MG63 (cell line): ENCODE data around the gene GSTM4. TPM values are rescaled to one million over a fixed set of nuclear protein-coding genes. Genes with fewer than 3 reads are reported as not detected.
A peak's percentile ranks its signal among the peaks of the same experiment; 100 is the strongest.

ENCODE experiments used
- DNase-seq: peaks from one replicate; pipeline ENCODE4 v3.0.0-alpha.2; 2020
- H3K27me3 ChIP-seq: fragments of 250-450 bp; sonication (Bioruptor Pico); 2 replicates; pipeline ENCODE4 v1.5.1; 2020; ENCODE audit warnings: mild to moderate bottlenecking, moderate library complexity
- H3K36me3 ChIP-seq: fragments of 250-450 bp; sonication (Bioruptor Pico); 2 replicates; pipeline ENCODE4 v1.5.1; 2020; ENCODE audit warnings: mild to moderate bottlenecking, moderate library complexity
- H3K4me3 ChIP-seq: fragments of 250-450 bp; sonication (Bioruptor Pico); 2 replicates; pipeline ENCODE4 v1.5.1; 2020; ENCODE audit warnings: mild to moderate bottlenecking, moderate library complexity
- H3K9me3 ChIP-seq: fragments of 250-450 bp; sonication (Bioruptor Pico); 2 replicates; pipeline ENCODE4 v1.5.1; 2020; ENCODE audit warnings: mild to moderate bottlenecking, moderate library complexity
- total RNA-seq: library from RNA; depleted of rRNA; stranded (reverse); fragments of >200 nt; shearing (Covaris generic); gene quantifications from 2 replicates; pipeline ENCODE4 v1.2.3, GENCODE V29; 2014; ENCODE audit warnings: low replicate concordance; rRNA removed

Gene GSTM4
- total RNA-seq: 27.9 and 33.5 TPM in 2 replicates

DNA sequence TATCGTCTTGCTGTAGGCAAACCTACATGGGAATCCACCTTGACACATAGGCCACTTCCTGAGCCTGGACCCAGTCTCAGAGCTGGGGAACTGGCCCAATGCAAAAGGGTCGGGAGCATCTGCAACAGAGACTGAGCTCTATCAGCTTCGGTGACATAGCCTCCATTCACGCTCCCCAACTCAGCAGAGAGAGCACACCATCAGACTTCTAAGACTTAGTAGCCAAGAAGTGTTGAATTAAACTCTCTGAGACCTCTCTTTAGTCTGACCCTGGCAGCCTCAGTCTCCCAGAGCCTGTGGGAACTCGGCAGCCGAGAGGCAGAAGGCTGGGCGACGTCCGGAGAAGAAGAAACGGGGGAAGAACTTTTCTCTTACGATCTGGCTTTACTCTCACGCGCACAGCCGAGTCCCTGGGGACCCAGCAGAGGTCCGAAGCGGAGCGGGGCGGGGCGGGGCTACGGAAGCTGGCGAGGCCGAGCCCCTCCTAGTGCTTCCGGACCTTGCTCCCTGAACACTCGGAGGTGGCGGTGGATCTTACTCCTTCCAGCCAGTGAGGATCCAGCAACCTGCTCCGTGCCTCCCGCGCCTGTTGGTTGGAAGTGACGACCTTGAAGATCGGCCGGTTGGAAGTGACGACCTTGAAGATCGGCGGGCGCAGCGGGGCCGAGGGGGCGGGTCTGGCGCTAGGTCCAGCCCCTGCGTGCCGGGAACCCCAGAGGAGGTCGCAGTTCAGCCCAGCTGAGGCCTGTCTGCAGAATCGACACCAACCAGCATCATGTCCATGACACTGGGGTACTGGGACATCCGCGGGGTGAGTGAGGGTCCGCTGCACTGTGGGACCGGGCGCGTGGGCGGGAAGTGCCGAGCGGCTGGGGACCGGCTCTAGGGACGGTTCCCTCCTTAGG is at the start of gene GSTM4:
Gene GSTM4, plus strand, starts transcription at position 485 of the 905 bp plus-strand sequence. Its CDS starts 291 bp downstream, at position 776.
- Histone ChIP-seq H3K4me3 (peak within 1 kb of the TSS; percentile 69), H3K9me3 (no peaks in the 10 kb centered on the region), H3K36me3 (peaks cover 2% of the 10 kb centered on the region; the same call in 1 of the 2 replicates), H3K27me3 (no peaks in the 10 kb centered on the region)
- DNase-seq: peak; percentile 96

DNA sequence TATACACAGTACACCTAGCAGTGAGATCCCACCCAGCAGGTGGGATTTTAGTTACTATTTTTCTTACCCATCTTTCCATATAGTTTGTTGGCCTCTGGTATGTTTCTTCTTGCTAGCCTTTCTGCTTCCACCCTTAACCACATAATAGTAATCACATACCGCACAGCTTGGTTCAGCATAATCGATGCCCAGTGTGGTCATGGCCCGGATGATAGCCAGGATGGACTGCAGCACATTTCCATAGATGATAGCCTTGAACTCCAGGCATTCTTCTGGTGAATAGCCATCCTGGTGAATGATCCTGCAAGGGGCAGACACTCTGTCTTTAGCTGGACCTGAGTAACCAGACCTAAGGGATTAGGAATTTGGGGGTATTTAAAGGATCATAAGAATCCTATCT is 46.0 kb upstream of the GSTM4 start:
- Histone ChIP-seq H3K4me3 (no peak overlapping the region), H3K27me3 (no peaks in the 10 kb centered on the region), H3K9me3 (no peaks in the 10 kb centered on the region), H3K36me3 (peaks cover 14% of the 10 kb centered on the region)
- no peak for DNase-seq

DNA sequence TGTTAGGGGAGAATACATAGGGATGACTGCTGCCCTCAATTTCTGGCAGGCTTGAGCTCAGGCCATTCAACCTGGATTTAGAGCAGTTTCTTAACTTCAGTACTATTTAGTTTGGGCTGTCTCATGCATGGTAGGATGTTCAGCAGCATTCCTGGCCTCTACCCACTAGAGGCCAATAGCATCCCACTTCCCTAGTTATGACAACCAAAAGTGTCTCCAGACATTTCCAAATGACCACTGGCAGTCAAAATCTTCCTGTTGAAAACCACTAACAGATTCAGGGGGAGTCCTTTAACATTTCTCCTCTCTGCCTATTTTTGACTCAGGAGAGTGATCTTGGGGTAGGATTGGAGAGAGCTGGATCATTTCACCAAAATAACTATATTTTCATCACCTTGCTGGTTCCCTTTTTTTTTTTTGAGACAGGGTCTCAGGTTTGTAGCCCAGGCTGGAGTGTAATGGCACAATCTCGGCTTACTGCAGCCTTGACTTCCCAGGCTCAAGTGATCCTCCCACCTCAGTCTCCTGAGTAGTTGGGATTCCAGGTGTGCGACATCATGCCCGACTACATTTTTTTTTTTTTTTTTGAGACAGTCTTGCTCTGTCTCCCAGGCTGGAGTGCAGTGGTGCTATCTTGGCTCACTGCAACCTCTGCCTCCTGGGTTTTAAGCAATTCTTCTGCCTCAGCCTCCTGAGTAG is 45.1 kb upstream of the GSTM4 start:
- Histone ChIP-seq H3K4me3 (no peak overlapping the region), H3K27me3 (no peaks in the 10 kb centered on the region), H3K9me3 (no peaks in the 10 kb centered on the region), H3K36me3 (peaks cover 5% of the 10 kb centered on the region)
- no peak for DNase-seq

DNA sequence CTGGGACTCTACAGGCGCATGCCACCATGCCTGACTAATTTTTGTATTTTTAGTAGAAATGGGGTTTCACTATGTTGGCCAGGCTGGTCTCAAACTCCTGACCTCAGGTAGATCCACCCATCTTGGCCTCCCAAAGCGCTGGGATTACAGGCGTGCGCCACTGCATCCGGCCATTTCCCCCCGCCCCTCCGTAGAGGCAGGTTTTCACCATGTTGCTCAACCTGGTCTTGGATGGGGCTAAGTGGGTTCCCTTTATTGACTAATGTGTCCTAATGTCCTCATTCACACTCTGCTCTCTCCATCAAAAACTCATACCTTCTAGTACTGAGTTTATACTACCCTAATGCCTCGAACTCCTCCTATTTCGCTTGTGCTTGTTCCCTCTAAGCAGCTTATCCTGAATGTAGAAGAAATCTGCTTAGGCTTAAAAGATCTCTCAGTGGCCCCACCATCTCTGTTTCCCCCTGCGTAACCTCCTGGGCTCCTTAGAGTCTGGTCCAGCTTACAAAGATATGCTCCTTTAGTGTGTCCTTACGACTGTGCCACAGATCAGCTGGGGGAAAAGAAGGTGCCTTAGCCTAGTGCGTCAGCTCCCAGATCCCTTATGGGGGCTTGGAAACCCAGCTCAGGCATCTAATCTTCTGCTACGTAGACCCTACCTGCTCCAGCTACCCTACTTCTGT is 44.5 kb upstream of the GSTM4 start:
- H3K36me3 ChIP-seq: peaks cover 3% of the 10 kb centered on the region
- no peaks in the 10 kb centered on the region for H3K27me3 ChIP-seq
- no peak for DNase-seq
- no peaks in the 10 kb centered on the region for H3K9me3 ChIP-seq
- no peak overlapping the region for H3K4me3 ChIP-seq

DNA sequence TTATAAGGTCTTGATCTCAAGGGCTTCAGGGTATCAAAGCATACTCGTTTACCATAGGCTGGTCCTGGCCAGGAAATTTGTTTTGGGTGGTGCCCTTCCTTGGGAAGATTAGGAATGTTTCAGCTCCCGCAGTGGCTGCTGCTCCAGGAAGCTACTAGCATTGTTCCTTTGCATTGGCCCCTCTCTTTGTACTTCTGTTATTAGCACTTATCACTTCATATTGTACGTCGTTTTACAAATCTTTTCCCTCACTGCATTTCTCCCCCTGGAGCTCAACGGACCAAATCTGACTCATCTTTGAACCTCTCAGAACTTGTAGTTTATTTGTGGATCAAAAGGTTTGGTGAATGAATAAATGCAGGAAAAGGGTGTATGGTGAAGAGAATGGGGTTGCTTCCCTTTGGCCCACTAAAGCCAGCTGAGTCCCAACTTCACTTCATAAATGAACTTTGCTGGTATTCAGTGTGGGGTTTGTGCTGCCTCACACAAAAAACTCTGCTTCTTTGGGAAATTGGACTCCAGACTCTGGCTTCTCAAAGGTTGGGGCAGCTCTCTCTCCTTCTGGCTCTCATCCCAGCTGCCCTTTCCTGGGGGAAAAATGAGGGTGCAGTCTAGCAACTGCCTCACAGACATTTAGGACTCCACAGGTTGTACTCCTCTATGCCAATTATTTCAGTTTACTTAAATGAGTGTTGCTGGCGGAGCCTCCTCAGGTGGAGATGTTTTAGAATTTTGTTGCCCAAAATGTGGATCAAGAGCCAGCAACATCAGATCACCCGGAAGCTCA is 42.3 kb upstream of the GSTM4 start:
- no peak overlapping the region for H3K4me3 ChIP-seq
- H3K27me3 ChIP-seq: no peaks in the 10 kb centered on the region
- DNase-seq: no peak
- H3K36me3 ChIP-seq: no peaks in the 10 kb centered on the region
- H3K9me3 ChIP-seq: no peaks in the 10 kb centered on the region

DNA sequence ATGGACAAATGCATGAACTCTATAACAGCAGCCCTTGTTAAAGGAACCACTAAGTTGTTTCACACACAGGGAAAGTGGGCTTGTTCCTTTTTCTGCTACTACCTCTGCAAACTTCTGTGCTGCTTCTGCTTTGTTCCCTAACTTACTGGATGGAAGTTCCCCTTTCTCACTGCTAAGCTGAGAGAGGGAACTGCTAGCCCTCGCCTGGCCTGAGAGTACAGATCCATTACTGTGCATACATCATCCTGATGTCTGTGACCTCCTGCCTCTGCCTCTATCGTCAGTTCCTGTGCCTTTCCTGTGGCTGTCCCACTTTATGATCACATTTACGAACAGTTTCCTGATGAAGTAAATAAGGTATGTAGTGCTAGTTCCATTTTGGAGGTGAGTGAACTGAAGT is 40.0 kb upstream of the GSTM4 start:
- Histone ChIP-seq H3K9me3 (no peaks in the 10 kb centered on the region), H3K4me3 (no peak overlapping the region), H3K36me3 (peaks cover 6% of the 10 kb centered on the region), H3K27me3 (no peaks in the 10 kb centered on the region)
- no peak for DNase-seq

DNA sequence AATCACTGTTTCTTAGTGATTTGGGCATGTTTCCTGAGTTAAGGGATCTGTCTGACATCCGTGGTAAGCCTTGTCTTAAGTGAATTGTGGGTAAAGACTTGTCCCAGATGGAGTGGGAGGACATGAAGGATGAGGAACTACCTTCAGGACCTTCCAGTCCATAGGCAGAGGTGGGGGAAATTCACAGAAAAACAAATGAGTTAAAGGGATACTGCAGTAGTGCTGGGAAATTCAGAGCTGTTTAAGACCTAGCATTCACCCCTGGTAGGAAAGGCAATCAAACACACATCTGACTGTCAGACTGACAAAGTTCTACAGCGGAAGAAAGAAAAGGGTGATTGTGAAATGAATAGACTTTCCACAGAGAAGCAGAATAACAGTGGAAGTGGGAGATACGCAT is 39.5 kb upstream of the GSTM4 start:
- peaks cover 9% of the 10 kb centered on the region for H3K36me3 ChIP-seq
- DNase-seq: no peak
- no peaks in the 10 kb centered on the region for H3K9me3 ChIP-seq
- H3K27me3 ChIP-seq: no peaks in the 10 kb centered on the region
- H3K4me3 ChIP-seq: no peak overlapping the region

DNA sequence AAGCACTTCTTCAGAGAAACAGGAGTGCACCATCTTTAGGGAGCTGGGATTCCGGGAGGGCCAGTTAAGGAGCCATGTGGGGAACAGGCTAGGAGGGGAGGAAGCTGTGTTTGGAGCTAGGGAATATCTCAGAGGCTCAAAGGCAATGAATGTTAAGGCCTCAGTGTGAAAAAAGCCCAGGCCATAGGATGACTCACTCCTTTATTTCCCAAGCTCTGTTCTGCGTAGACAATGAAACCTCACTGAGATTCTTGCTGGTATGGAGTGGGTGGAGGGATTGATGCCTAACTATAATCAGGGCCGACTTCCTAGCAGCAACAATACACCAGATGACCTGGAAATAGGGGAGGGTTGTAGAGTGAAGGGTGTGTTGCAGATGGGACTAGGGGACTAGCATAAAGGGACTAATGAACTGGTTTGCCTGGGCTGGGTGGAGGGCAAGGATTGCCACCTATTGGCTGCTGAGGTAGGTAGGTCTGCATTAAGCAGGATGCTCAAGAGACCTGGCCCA is 38.6 kb upstream of the GSTM4 start:
- Histone ChIP-seq H3K4me3 (no peak overlapping the region), H3K27me3 (no peaks in the 10 kb centered on the region), H3K36me3 (peaks cover 13% of the 10 kb centered on the region), H3K9me3 (no peaks in the 10 kb centered on the region)
- DNase-seq: peak; percentile 71

DNA sequence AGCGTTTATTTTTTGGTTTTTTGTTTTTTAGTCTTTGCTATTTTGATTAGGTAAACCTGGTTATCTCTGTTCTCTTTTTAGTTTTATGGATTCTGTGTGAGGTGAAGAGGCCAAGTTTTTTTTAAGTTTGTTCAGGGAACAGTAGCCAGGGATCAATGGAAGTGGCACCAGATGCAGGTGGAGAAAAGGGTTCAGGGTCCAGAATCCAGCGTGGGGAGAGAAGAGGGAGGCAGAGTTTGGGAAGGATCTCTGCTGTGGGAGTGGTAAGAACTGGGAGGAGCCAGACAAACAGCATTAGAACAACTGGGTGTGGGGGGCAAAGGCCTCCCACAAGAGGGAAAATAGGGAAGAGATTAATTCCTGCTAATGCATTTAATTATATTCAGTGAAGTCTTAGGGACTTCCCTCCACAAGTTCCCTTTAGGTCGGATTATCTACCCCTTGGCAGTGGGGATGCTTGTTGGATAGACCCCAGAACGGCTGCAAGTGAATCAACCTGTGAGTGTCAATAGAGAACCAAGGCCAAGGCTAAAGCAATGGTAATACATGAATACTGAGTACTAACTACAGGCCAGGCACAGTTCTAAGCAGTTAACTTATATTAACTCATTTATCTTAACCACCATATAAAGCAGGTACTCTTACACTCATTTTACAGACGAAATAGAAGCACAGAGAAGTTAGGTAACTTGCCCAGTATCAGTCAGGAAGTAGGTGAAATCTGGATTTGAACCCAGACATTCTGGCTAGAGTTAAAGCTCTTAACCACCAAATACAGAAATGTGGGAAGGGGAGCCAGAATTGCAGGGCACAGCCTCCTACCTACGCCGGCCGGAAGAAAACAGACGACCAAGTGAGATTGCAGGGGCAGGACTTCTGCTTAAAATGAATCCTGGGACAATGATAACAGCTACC is 37.0 kb upstream of the GSTM4 start:
- H3K36me3 ChIP-seq: peaks cover 20% of the 10 kb centered on the region
- peak overlapping the region; percentile 90 for H3K4me3 ChIP-seq
- no peak for DNase-seq
- H3K27me3 ChIP-seq: no peaks in the 10 kb centered on the region
- no peaks in the 10 kb centered on the region for H3K9me3 ChIP-seq

DNA sequence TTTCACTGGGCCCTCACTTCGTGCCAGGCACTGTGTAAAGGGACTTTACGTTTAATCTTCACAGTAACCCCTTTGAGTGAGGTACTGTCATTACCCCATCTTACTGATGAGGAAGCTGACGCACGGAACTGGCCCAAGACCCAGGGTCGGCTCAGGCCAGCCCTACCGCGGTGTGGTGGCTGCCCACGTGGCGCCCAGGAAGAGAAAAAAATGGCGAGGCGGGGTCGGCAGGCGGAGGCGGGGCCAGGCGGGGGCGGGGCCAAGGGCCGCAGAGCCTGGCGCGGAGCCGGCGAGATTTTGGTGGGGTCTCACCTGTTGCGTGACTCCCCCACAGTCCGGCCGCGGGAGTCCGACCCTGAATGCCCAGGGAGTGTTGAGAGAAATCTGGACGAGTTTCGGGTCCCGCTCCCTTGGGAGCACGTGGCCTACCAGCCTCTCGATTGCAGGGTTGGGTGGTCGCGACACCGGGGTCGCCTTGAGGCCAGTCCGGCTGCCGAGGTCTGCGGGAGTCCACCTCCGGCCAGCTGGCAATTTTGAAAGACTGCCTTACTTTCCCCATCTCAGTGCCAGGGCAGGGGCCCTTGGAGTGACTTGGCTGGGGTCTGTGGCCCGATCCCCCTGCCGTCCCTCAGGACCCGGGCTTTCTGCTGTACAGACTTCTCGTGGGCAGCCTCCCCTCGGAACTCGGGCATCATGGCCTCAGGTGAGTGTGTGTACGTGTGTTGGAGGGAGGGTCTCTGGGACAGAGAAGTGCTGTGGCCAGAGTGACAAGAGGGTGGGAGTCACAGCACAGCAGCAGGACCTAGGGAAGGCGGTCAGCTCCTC is 36.1 kb upstream of the GSTM4 start, which contains the start of the genes AMPD2 and GNAT2:
Gene AMPD2, plus strand, starts transcription at position 262 of the 825 bp plus-strand sequence. CDS start 1,339 bp downstream, outside the sequence.
Gene GNAT2, minus strand, starts transcription at position 41 of the 825 bp plus-strand sequence. CDS start 6,746 bp downstream, outside the sequence.
- Histone ChIP-seq H3K9me3 (no peaks in the 10 kb centered on the region), H3K36me3 (peaks cover 20% of the 10 kb centered on the region), H3K4me3 (peak within 1 kb of the TSS; percentile 90), H3K27me3 (no peaks in the 10 kb centered on the region)
- DNase-seq: peak; percentile 99

DNA sequence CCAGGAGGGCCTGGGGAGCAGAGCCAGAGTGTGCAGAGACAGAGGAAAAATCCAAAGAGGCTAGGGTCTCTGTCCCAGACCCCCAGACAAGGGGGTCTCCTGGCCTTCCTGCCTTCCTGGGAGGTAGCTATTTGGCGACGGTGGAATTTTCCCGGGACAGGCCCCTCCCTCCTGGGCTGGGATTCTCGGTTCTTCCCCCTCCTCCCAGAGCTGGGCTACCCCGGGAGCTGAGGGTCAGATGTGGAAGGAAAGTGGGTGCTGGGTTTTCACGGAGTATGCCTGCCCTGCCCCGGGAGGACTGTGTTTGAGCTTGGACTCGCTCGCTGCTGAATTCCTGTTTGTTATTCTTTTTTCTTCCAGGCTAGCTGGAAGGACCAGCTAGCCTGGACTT is 35.5 kb upstream of the GSTM4 start:
- no peaks in the 10 kb centered on the region for H3K9me3 ChIP-seq
- peak; percentile 75 for DNase-seq

DNA sequence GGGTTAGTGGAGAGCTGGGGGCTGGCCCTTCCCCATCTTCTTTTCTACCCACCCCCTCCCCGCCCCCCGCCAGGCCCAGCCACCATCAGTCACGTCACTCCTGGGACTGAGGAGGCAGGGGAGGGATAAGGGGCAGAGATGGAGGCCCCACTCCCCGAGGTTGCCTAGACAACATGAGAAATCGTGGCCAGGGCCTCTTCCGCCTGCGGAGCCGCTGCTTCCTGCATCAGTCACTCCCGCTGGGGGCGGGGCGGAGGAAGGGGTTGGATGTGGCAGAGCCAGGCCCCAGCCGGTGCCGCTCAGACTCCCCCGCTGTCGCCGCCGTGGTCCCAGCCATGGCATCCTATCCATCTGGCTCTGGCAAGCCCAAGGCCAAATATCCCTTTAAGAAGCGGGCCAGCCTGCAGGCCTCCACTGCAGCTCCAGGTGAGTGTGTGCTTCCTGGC is 35.0 kb upstream of the GSTM4 start:
- peaks cover 30% of the 10 kb centered on the region for H3K36me3 ChIP-seq
- peak overlapping the region; percentile 90 for H3K4me3 ChIP-seq
- DNase-seq: peak; percentile 100
- no peaks in the 10 kb centered on the region for H3K27me3 ChIP-seq
- H3K9me3 ChIP-seq: no peaks in the 10 kb centered on the region

More for the DNA sequence above, 35.5 kb upstream of the GSTM4 start:
- H3K36me3 ChIP-seq: peaks cover 25% of the 10 kb centered on the region
- no peaks in the 10 kb centered on the region for H3K27me3 ChIP-seq
- peak overlapping the region; percentile 90 for H3K4me3 ChIP-seq

DNA sequence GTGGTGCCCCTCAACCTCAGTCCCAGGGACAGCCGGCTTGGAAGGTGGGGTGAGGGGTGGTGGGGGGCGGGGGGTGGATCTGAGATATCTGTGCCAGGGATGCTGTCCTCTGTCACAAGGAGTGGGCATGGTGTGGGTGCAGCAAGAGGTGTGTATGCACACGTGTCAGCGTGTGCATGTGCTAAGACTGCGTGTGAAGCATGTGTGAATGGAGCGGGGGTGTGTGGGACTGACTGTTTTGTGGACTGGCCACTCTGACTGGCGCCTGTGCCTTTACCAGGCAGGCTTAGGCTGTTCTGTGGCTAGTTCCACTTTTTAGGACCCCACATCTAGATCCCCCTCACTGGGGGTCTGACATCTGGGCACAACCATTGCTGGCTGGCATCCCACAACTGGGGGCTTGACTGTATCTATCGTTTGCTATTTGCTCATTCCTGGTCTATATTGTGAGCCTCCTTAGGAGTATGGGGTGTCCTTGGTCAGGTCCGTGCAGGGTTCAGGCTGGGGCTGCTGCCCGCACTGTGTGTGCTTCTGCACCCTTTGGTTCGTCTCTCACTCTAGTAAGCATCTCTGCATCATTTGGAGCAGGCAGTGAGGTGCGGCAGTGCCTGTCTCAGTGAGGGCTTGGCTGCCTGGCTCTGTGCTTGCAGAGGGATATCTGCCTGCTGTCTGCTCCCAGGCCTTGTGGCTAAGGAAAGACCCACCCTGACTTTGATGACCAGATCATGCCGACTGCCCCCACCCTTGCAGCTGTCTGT is 34.3 kb upstream of the GSTM4 start:
- Histone ChIP-seq H3K36me3 (peaks cover 37% of the 10 kb centered on the region), H3K9me3 (no peaks in the 10 kb centered on the region), H3K4me3 (peak overlapping the region; percentile 90), H3K27me3 (no peaks in the 10 kb centered on the region)
- no peak for DNase-seq
